H9 (cell line): ENCODE measurements around the gene USP20. TPM values are rescaled to one million over a fixed set of nuclear protein-coding genes. Genes with fewer than 3 reads are reported as not detected.

Experiments used
- DNase-seq: peaks from one replicate; pipeline ENCODE4 v3.0.0-alpha.2; 2017
- H2AFZ ChIP-seq: one replicate; pipeline ENCODE4 v1.6.1; 2013; ENCODE audit warnings: mild to moderate bottlenecking, low read length, control low read depth, moderate library complexity
- H2AK5ac ChIP-seq: 2 replicates; pipeline ENCODE4 v1.6.1; 2013; ENCODE audit warnings: low read length, control low read depth, mixed read lengths; ENCODE audit not compliant: insufficient read length
- H2BK120ac ChIP-seq: one replicate; pipeline ENCODE4 v1.6.1; 2013; ENCODE audit warnings: low read depth, mild to moderate bottlenecking, low read length, control low read depth, inconsistent platforms; ENCODE audit not compliant: poor library complexity, severe bottlenecking
- H2BK12ac ChIP-seq: 2 replicates; pipeline ENCODE4 v1.6.1; 2013; ENCODE audit warnings: low read length, control low read depth, mixed read lengths, low read depth; ENCODE audit not compliant: insufficient read length
- H2BK15ac ChIP-seq: 2 replicates; pipeline ENCODE4 v1.6.1; 2013; ENCODE audit warnings: low read depth, low read length, control low read depth
- H2BK20ac ChIP-seq: one replicate; pipeline ENCODE4 v1.6.1; 2013; ENCODE audit warnings: low read depth, mild to moderate bottlenecking, low read length, control low read depth, inconsistent platforms; ENCODE audit not compliant: poor library complexity, severe bottlenecking
- H2BK5ac ChIP-seq: 2 replicates; pipeline ENCODE4 v1.6.1; 2013; ENCODE audit warnings: low read length, control low read depth, mixed read lengths; ENCODE audit not compliant: insufficient read length
- H3K14ac ChIP-seq: 2 replicates; pipeline ENCODE4 v1.6.1; 2013; ENCODE audit warnings: low read length, control low read depth; ENCODE audit not compliant: insufficient read depth
- H3K18ac ChIP-seq: 2 replicates; pipeline ENCODE4 v1.6.1; 2013; ENCODE audit warnings: low read depth, mild to moderate bottlenecking, mixed read lengths, low read length, control low read depth; ENCODE audit not compliant: insufficient read length
- H3K23ac ChIP-seq: 2 replicates; pipeline ENCODE4 v1.6.1; 2013; ENCODE audit warnings: low read length, control low read depth, mixed read lengths, low read depth; ENCODE audit not compliant: insufficient read length
- H3K23me2 ChIP-seq: 2 replicates; pipeline ENCODE4 v1.6.1; 2013; ENCODE audit warnings: low read depth, mild to moderate bottlenecking, mixed read lengths, low read length, control low read depth; ENCODE audit not compliant: insufficient read length, poor library complexity, severe bottlenecking
- H3K27ac ChIP-seq: 2 replicates; pipeline ENCODE4 v1.5.1; 2013; ENCODE audit warnings: low read length, control low read depth, mixed read lengths, low read depth; ENCODE audit not compliant: insufficient read length
- H3K27me3 ChIP-seq: 2 replicates; pipeline ENCODE4 v1.6.1; 2013; ENCODE audit warnings: low read length, control low read depth, inconsistent platforms; ENCODE audit not compliant: insufficient read depth
- H3K4ac ChIP-seq: 2 replicates; pipeline ENCODE4 v1.6.1; 2013; ENCODE audit warnings: low read depth, mild to moderate bottlenecking, control low read depth, inconsistent platforms, low read length, moderate library complexity
- H3K4me1 ChIP-seq: 2 replicates; pipeline ENCODE4 v1.6.1; 2013; ENCODE audit warnings: low read length, control low read depth, inconsistent platforms; ENCODE audit not compliant: insufficient read depth
- H3K4me2 ChIP-seq: 2 replicates; pipeline ENCODE4 v1.6.1; 2013; ENCODE audit warnings: low read length, control low read depth, mixed read lengths; ENCODE audit not compliant: insufficient read length, insufficient read depth
- H3K56ac ChIP-seq: 2 replicates; pipeline ENCODE4 v1.6.1; 2013; ENCODE audit warnings: low read depth, mild to moderate bottlenecking, mixed read lengths, low read length, control low read depth; ENCODE audit not compliant: insufficient read length
- H3K79me1 ChIP-seq: 2 replicates; pipeline ENCODE4 v1.6.1; 2013; ENCODE audit warnings: low read depth, mild to moderate bottlenecking, moderate library complexity, low read length, control low read depth, inconsistent platforms; ENCODE audit not compliant: insufficient read depth, poor library complexity, severe bottlenecking
- H3K79me2 ChIP-seq: 2 replicates; pipeline ENCODE4 v1.6.1; 2013; ENCODE audit warnings: low read length, control low read depth, inconsistent platforms; ENCODE audit not compliant: insufficient read depth
- H3K9ac ChIP-seq: 2 replicates; pipeline ENCODE4 v1.6.1; 2013; ENCODE audit warnings: low read length, control low read depth, mixed read lengths; ENCODE audit not compliant: insufficient read length; ENCODE audit errors: extremely low read depth
- H3K9me3 ChIP-seq: one replicate; pipeline ENCODE4 v1.6.1; 2013; ENCODE audit warnings: low read depth, low read length, inconsistent platforms; ENCODE audit not compliant: control insufficient read depth
- H3T11ph ChIP-seq: one replicate; pipeline ENCODE4 v1.6.1; 2013; ENCODE audit warnings: mild to moderate bottlenecking, low read length, control low read depth, inconsistent platforms
- H4K20me1 ChIP-seq: one replicate; pipeline ENCODE4 v1.6.1; 2013; ENCODE audit not compliant: control insufficient read depth, insufficient read length, insufficient read depth
- H4K5ac ChIP-seq: 2 replicates; pipeline ENCODE4 v1.6.1; 2013; ENCODE audit warnings: low read depth, mild to moderate bottlenecking, mixed read lengths, low read length, control low read depth; ENCODE audit not compliant: insufficient read length
- H4K8ac ChIP-seq: replicated peaks from 2 replicates; pipeline ENCODE4 v1.6.1; 2013; ENCODE audit warnings: low read length, control low read depth, mixed read lengths, low read depth; ENCODE audit not compliant: insufficient read length
- H4K91ac ChIP-seq: 2 replicates; pipeline ENCODE4 v1.6.1; 2013; ENCODE audit warnings: low read depth, mild to moderate bottlenecking, moderate library complexity, mixed read lengths, low read length, control low read depth; ENCODE audit not compliant: insufficient read length
- H3K27ac Mint-ChIP-seq, 3 experiments: 2 replicates in 2 of 3; 3 replicates in 1 of 3; pipeline ENCODE4 v1.8.0; 2020 to 2021; ENCODE audit warnings: mixed read lengths in 3 of 3, mild to moderate bottlenecking in 1 of 3, moderate library complexity in 1 of 3
- H3K27me3 Mint-ChIP-seq: 2 replicates; pipeline ENCODE4 v1.8.0; 2021; ENCODE audit warnings: low read depth, mild to moderate bottlenecking, moderate library complexity, mixed read lengths
- H3K36me3 Mint-ChIP-seq, 3 experiments: 2 replicates in 2 of 3; 3 replicates in 1 of 3; pipeline ENCODE4 v1.8.0; 2020 to 2021; ENCODE audit warnings: low read depth in 3 of 3, mixed read lengths in 3 of 3; ENCODE audit not compliant: insufficient read depth in 1 of 3
- H3K4me1 Mint-ChIP-seq, 2 experiments: 2 replicates each; pipeline ENCODE4 v1.8.0; 2020; ENCODE audit warnings: mixed read lengths in 2 of 2
- H3K4me3 Mint-ChIP-seq, 2 experiments: 2 replicates in 1 of 2; 3 replicates in 1 of 2; pipeline ENCODE4 v1.8.0; 2020 to 2021; ENCODE audit warnings: mild to moderate bottlenecking in 2 of 2, mixed read lengths in 2 of 2, moderate library complexity in 1 of 2
- H3K9me3 Mint-ChIP-seq, 2 experiments: 2 replicates in 1 of 2; 3 replicates in 1 of 2; pipeline ENCODE4 v1.8.0; 2020; ENCODE audit warnings: mild to moderate bottlenecking in 2 of 2, mixed read lengths in 2 of 2, moderate library complexity in 1 of 2
- CTCF ChIP-seq: fragments of 200-600 bp; sonication (generic); conservative IDR thresholded peaks from 3 replicates; pipeline ENCODE4 v1.8.0; 2021; ENCODE audit warnings: antibody characterized with exemption, mild to moderate bottlenecking
- WGBS: extraction: QIAGEN DNeasy Blood & Tissue Kit; methylation state at CpG from one replicate; pipeline ENCODE4 v1.1.7; 2013; ENCODE audit warnings: missing lambda C conversion rate, low lambda C conversion rate, mixed read lengths; ENCODE audit not compliant: insufficient read length; ENCODE audit errors: extremely low coverage; 5-methylcytosine and 5-hydroxymethylcytosine counted together
- total RNA-seq: library from RNA; stranded (reverse); gene quantifications from 2 replicates; pipeline ENCODE4 v1.2.1, GENCODE V29; 2021

The USP20 gene
- total RNA-seq, 1 experiment from 2014 or later, result 20.9 TPM

- Mint-ChIP-seq H3K9me3 (no peaks in the 10 kb centered on the region), H3K36me3 (peaks cover 0 to 20% (median 12%) of the 10 kb centered on the region in 3 experiments; a peak in 6 of 7 replicates), H3K4me1 (peaks cover 3 to 12% of the 10 kb centered on the region in 2 experiments), H3K4me3 (no peak overlapping the region), H3K27me3 (no peaks in the 10 kb centered on the region), H3K27ac (no peak overlapping the region)
- Histone ChIP-seq H2AK5ac (no peak overlapping the region), H4K8ac (no peak overlapping the region), H2BK5ac (no peak overlapping the region), H2BK120ac (no peak overlapping the region), H3K79me1 (no peaks in the 10 kb centered on the region), H3K23ac (no peak overlapping the region), H2BK20ac (no peak overlapping the region), H3K4ac (no peak overlapping the region), H3K4me2 (no peak overlapping the region), H3K27ac (no peak overlapping the region), H3K9ac (no peak overlapping the region), H3K4me1 (no peaks in the 10 kb centered on the region; the same call in 1 of the 2 replicates), H4K91ac (no peak overlapping the region), H2BK12ac (no peak overlapping the region), H3T11ph (no peak overlapping the region), H2AFZ (no peak overlapping the region), H3K56ac (no peak overlapping the region), H4K20me1 (no peaks in the 10 kb centered on the region), H4K5ac (no peak overlapping the region), H2BK15ac (no peak overlapping the region), H3K23me2 (no peaks in the 10 kb centered on the region), H3K18ac (no peak overlapping the region), H3K14ac (no peak overlapping the region), H3K9me3 (no peaks in the 10 kb centered on the region), H3K27me3 (no peaks in the 10 kb centered on the region), H3K79me2 (no peaks in the 10 kb centered on the region)
- no peak for TF ChIP-seq CTCF
- no peak for DNase-seq
- WGBS, result no CpG with 5 or more reads among the region's 17 CpGs
Measured at GRCh38 chr9:129879103-129879699, 43.9 kb downstream of the USP20 start.
